ENCODE measurements around the gene ECHDC3.

ECHDC3 gene

GRCh38 chr10:11716686-11717085 lies 25.5 kb upstream of the ECHDC3 start:
- no peak for DNase-seq (ENCODE audit: low read depth)
- no peak overlapping the region for H3K4me3 ChIP-seq (ENCODE audit: low read length)
- no peak for TF ChIP-seq CTCF (conservative IDR thresholded peaks at IDR 0.05; ENCODE audit: low read length)

- no peak for TF ChIP-seq CTCF (conservative IDR thresholded peaks at IDR 0.05; ENCODE audit: low read length)
- DNase-seq (ENCODE audit: low read depth): no peak
- no peak overlapping the region for H3K4me3 ChIP-seq (ENCODE audit: low read length)
These were observed 22.5 kb upstream of the ECHDC3 start for GRCh38 chr10:11719496-11720259.

- H3K4me3 ChIP-seq (ENCODE audit: low read length): no peak overlapping the region
- no peak for TF ChIP-seq CTCF (conservative IDR thresholded peaks at IDR 0.05; ENCODE audit: low read length)
- DNase-seq (ENCODE audit: low read depth): no peak
These were observed 21.9 kb upstream of the ECHDC3 start for GRCh38 chr10:11720260-11720741.

GRCh38 chr10:11721806-11722205 lies 20.4 kb upstream of the ECHDC3 start:
- no peak for DNase-seq (ENCODE audit: low read depth)
- no peak overlapping the region for H3K4me3 ChIP-seq (ENCODE audit: low read length)
- no peak for TF ChIP-seq CTCF (conservative IDR thresholded peaks at IDR 0.05; ENCODE audit: low read length)

- no peak overlapping the region for H3K4me3 ChIP-seq (ENCODE audit: low read length)
- DNase-seq (ENCODE audit: low read depth): no peak
- no peak for TF ChIP-seq CTCF (conservative IDR thresholded peaks at IDR 0.05; ENCODE audit: low read length)
These were observed 18.8 kb upstream of the ECHDC3 start for GRCh38 chr10:11723359-11723758.

GRCh38 chr10:11724938-11725776 lies 17.0 kb upstream of the ECHDC3 start:
- no peak overlapping the region for H3K4me3 ChIP-seq (ENCODE audit: low read length)
- DNase-seq (ENCODE audit: low read depth): peak; percentile 71
- peak; percentile 98 for TF ChIP-seq CTCF (conservative IDR thresholded peaks at IDR 0.05; ENCODE audit: low read length)
